Mesothelial cell of epicardium (in vitro differentiated cells): Measurements from ENCODE around the gene ZNF133. TPM values are rescaled to one million over a fixed set of nuclear protein-coding genes. Genes with fewer than 3 reads are reported as not detected.

Source experiments
- DNase-seq, 2 experiments: peaks; one replicate each; pipeline ENCODE4 v3.0.0; 2021; ENCODE audit warnings: low spot score in 2 of 2; ENCODE audit not compliant: unreplicated experiment in 2 of 2
- H3K27ac Mint-ChIP-seq: 2 replicates; pipeline ENCODE4 v1.8.0; 2021; ENCODE audit warnings: mixed read lengths
- H3K27me3 Mint-ChIP-seq: 2 replicates; pipeline ENCODE4 v1.8.0; 2021; ENCODE audit warnings: low read depth, mixed read lengths
- H3K36me3 Mint-ChIP-seq: 2 replicates; pipeline ENCODE4 v1.8.0; 2021; ENCODE audit warnings: mixed read lengths
- H3K4me1 Mint-ChIP-seq: 2 replicates; pipeline ENCODE4 v1.8.0; 2021; ENCODE audit warnings: mixed read lengths
- H3K4me3 Mint-ChIP-seq: 2 replicates; pipeline ENCODE4 v1.8.0; 2021; ENCODE audit warnings: mild to moderate bottlenecking, moderate library complexity, mixed read lengths
- H3K9me3 Mint-ChIP-seq: 2 replicates; pipeline ENCODE4 v1.8.0; 2021; ENCODE audit warnings: mixed read lengths
- CTCF ChIP-seq: fragments of 200-600 bp; sonication (generic); IDR thresholded peaks from one replicate; pipeline ENCODE4 v1.5.0; 2021; ENCODE audit warnings: antibody characterized with exemption; ENCODE audit not compliant: unreplicated experiment
- total RNA-seq: library from RNA; stranded (reverse); gene quantifications from 3 replicates; pipeline ENCODE4 v1.2.1, GENCODE V29; 2021

Gene ZNF133
- total RNA-seq, 1 donor from 2014 or later = 24.3 TPM

GRCh38 chr20:18288749-18289267 is 481 bp downstream of the ZNF133 start:
- Mint-ChIP-seq H3K36me3 (peaks cover 32% of the 10 kb centered on the region), H3K27ac (peak overlapping the region; percentile 100), H3K9me3 (peaks cover 46% of the 10 kb centered on the region), H3K4me3 (peak overlapping the region; percentile 99), H3K4me1 (peaks cover 20% of the 10 kb centered on the region), H3K27me3 (peaks cover 12% of the 10 kb centered on the region)
- no peak for DNase-seq
- TF ChIP-seq CTCF = no peak

- H3K36me3 Mint-ChIP-seq = peaks cover 37% of the 10 kb centered on the region
- no peak for TF ChIP-seq CTCF
- peaks cover 8% of the 10 kb centered on the region for H3K27me3 Mint-ChIP-seq
- peak overlapping the region; percentile 100 for H3K27ac Mint-ChIP-seq
- H3K9me3 Mint-ChIP-seq = peaks cover 47% of the 10 kb centered on the region
- H3K4me3 Mint-ChIP-seq = peak overlapping the region; percentile 99
- no peak for DNase-seq
- H3K4me1 Mint-ChIP-seq = peaks cover 20% of the 10 kb centered on the region
Measured at GRCh38 chr20:18289306-18289705, 979 bp downstream of the ZNF133 start.

DNA sequence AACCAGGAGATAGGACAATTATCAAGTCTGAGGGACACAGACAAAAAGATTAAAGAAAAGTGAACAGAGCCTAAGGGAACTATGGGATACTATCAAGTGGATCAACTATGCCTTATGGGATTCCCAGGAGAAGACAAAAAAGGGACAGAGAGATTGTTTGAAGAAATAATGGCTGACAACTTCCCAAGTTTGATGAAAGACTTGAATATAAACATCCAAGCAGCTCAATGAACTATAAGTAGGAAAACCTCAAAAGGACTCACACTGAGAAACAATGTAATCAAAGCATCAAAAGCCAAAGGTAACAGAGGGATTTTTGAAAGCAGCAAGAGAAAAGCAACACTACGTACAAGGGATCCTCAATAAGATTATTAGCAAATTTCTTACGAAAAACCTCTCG is 11.0 kb downstream of the ZNF133 start:
- H3K27ac Mint-ChIP-seq = no peak overlapping the region
- no peaks in the 10 kb centered on the region for H3K27me3 Mint-ChIP-seq
- TF ChIP-seq CTCF = no peak
- no peaks in the 10 kb centered on the region for H3K4me1 Mint-ChIP-seq
- H3K9me3 Mint-ChIP-seq = peaks cover 71% of the 10 kb centered on the region
- peaks cover 71% of the 10 kb centered on the region for H3K36me3 Mint-ChIP-seq
- no peak for DNase-seq
- H3K4me3 Mint-ChIP-seq = no peak overlapping the region

- TF ChIP-seq CTCF = peak; percentile 58
- Mint-ChIP-seq H3K9me3 (peaks cover 28% of the 10 kb centered on the region), H3K4me3 (no peak overlapping the region), H3K27ac (no peak overlapping the region), H3K36me3 (peaks cover 57% of the 10 kb centered on the region), H3K4me1 (no peaks in the 10 kb centered on the region), H3K27me3 (no peaks in the 10 kb centered on the region)
- no peak for DNase-seq
Measured at GRCh38 chr20:18304618-18305017, 16.3 kb downstream of the ZNF133 start.

- no peak for TF ChIP-seq CTCF
- Mint-ChIP-seq H3K9me3 (peaks cover 8% of the 10 kb centered on the region), H3K36me3 (peaks cover 47% of the 10 kb centered on the region), H3K4me3 (no peak overlapping the region), H3K27ac (no peak overlapping the region), H3K27me3 (no peaks in the 10 kb centered on the region), H3K4me1 (no peaks in the 10 kb centered on the region)
- no peak for DNase-seq
Measured at GRCh38 chr20:18307301-18307700, 19.0 kb downstream of the ZNF133 start.

GRCh38 chr20:18310051-18310450 is 21.7 kb downstream of the ZNF133 start:
- Mint-ChIP-seq H3K9me3 (no peaks in the 10 kb centered on the region), H3K27ac (no peak overlapping the region), H3K4me3 (no peak overlapping the region), H3K36me3 (peaks cover 49% of the 10 kb centered on the region), H3K27me3 (no peaks in the 10 kb centered on the region), H3K4me1 (no peaks in the 10 kb centered on the region)
- DNase-seq = no peak
- no peak for TF ChIP-seq CTCF
